Mucosa of rectum (tissue), 2 donors: Measurements from ENCODE around the gene PLEKHA7.

Experiments used
- H3K27ac ChIP-seq, 2 donors: one replicate each; pipeline ENCODE4 v1.7.0; 2013; ENCODE audit warnings: inconsistent platforms in 2 of 2, low read depth in 2 of 2, low read length in 2 of 2
- H3K27me3 ChIP-seq, 2 donors: one replicate each; pipeline ENCODE4 v1.7.0; 2013; ENCODE audit warnings: low read length in 2 of 2; ENCODE audit not compliant: control insufficient read depth in 2 of 2, insufficient read depth in 2 of 2
- H3K36me3 ChIP-seq, 2 donors: one replicate each; pipeline ENCODE4 v1.7.0; 2013; ENCODE audit warnings: low read length in 2 of 2; ENCODE audit not compliant: control insufficient read depth in 2 of 2, insufficient read depth in 2 of 2
- H3K4me1 ChIP-seq, 2 donors: one replicate each; pipeline ENCODE4 v1.7.0; 2013; ENCODE audit warnings: low read length in 2 of 2, mild to moderate bottlenecking in 1 of 2; ENCODE audit not compliant: control insufficient read depth in 2 of 2, insufficient read depth in 2 of 2
- H3K4me3 ChIP-seq, 2 donors: one replicate each; pipeline ENCODE4 v1.7.0; 2013; ENCODE audit warnings: low read length in 2 of 2
- H3K9ac ChIP-seq, 2 donors: one replicate each; pipeline ENCODE4 v1.7.0; 2013; ENCODE audit warnings: low read length in 2 of 2, low read depth in 1 of 2, mild to moderate bottlenecking in 1 of 2
- H3K9me3 ChIP-seq, 2 donors: one replicate each; pipeline ENCODE4 v1.7.0; 2013; ENCODE audit warnings: low read length in 2 of 2; ENCODE audit not compliant: control insufficient read depth in 2 of 2
- donor health status: healthy.
- donor health status: Normal muscosa, but diverticular disease.

Gene PLEKHA7

DNA sequence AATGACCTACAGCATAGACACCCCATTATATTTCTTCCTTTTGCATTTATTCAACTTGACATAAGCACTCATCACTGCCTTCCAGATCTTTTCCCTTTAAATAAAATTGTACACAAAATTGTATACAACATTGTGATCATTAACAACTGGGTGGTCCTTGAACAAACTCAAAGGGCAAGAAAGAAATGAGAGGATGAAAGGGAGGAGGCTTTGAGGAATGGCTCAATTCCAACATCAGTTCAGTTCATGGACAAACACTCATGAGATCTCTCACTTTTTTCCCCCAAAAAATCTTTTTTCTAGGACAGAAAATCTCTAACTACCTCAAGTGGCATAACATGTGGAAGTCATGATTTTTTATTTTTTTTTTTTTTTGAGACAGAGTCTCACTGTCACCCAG, 113.7 kb downstream of the PLEKHA7 start:
- Histone ChIP-seq H3K4me3 (no peak overlapping the region), H3K4me1 (peaks cover 9 to 30% of the 10 kb centered on the region in 2 donors), H3K9me3 (no peaks in the 10 kb centered on the region), H3K36me3 (no peaks in the 10 kb centered on the region), H3K27me3 (no peaks in the 10 kb centered on the region), H3K9ac (no peak overlapping the region), H3K27ac (no peak overlapping the region)

DNA sequence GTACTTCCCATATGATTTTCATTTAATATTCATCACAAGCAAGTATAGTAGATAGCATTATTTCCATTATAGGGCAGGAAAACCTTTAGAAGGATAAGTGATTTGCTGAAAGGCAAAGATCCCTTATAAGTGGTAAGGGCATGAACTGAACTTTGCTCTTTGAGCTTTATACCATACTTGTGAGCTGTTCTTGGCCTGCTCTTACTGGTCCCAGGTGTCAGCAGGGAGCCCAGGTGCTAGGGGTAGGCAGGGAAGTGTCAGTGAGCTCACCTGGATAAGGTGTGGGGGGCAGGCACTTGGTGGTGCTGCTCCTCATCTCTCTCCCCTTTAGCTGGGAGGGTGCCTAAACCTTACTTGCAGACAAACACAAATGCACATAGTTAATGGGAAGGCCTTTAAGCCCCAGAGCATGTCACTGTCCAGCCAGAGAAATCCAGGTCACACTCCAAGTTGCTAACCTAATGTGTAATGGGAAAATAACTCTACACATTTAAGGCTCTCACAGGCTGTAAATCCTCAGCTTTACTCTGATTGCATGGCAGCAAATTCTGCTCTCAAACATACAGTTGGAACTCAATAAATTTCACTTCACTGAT, 114.4 kb downstream of the PLEKHA7 start:
- H3K9me3 ChIP-seq: no peaks in the 10 kb centered on the region
- no peaks in the 10 kb centered on the region for H3K27me3 ChIP-seq
- H3K27ac ChIP-seq: peak overlapping the region in 1 of 2 donors; percentile 40
- H3K36me3 ChIP-seq: no peaks in the 10 kb centered on the region
- no peak overlapping the region for H3K4me3 ChIP-seq
- H3K9ac ChIP-seq: no peak overlapping the region
- peaks cover 9 to 30% of the 10 kb centered on the region in 2 donors for H3K4me1 ChIP-seq

DNA sequence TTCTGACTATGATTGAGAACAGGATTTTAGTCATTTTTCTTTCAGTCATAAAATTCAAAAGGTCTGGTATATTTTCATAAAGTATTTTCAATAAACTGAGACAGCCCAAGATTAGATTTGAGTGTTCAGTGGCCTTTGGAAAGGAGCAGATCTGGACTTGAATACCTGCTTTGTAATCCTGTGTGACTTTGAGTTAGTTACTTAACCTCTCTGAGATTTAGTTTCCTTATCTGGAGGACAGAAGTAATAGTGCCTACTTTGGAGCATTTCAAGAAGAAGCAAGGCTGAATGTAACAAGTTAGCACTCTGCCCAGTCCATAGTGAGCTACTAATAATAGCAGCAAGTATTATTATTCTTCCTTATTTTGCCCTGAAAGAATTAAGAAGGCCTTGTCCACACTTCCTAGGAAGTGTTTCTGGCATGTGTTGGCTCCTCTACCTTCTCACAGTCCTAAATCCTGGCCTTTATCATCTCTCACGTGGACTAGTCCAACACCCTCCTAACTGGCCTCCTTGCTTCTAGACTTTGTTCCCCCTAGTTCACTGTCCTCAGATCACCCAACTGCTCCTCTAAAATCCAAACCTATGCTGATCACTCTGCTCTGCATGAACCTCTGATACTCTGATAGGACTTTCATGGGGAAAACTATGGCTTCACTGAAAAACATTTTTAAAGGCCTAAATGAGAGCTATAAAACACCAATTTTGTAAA, 115.8 kb downstream of the PLEKHA7 start:
- Histone ChIP-seq H3K4me1 (peaks cover 9 to 25% of the 10 kb centered on the region in 2 donors), H3K36me3 (no peaks in the 10 kb centered on the region), H3K4me3 (no peak overlapping the region), H3K27me3 (no peaks in the 10 kb centered on the region), H3K9me3 (no peaks in the 10 kb centered on the region), H3K9ac (no peak overlapping the region), H3K27ac (no peak overlapping the region)

DNA sequence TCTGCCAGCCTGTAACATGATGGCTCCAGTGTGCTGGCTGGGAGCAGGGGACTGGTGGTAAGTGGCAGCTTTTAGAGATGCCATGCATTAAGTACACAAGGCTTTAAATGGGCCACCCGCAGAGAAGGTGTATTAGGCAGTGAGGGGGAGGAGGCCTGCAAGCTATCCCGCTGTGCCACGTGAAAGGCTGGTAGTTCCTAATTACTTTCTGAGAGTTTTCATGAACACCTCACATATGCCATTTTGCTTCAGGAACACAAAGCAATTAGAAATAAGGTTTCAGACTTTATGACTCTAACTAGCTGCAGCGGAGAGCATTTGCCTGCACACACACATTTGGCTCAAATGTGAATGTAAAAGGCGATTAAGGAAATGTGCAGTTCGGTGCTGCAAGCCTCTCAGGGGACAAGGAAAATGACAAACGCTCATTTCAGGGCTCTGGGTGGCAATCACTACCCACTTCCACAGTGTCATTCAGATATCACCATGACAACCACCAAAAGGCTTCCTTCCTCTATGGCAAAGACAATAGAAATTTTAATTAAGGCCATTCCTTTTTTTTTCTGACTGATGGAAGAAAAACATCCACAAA, 116.6 kb downstream of the PLEKHA7 start:
- H3K27ac ChIP-seq: no peak overlapping the region
- H3K4me1 ChIP-seq: peaks cover 5 to 17% of the 10 kb centered on the region in 2 donors
- no peak overlapping the region for H3K4me3 ChIP-seq
- no peaks in the 10 kb centered on the region for H3K36me3 ChIP-seq
- H3K9ac ChIP-seq: no peak overlapping the region
- H3K9me3 ChIP-seq: no peaks in the 10 kb centered on the region
- no peaks in the 10 kb centered on the region for H3K27me3 ChIP-seq

GRCh38 chr11:16896729-16897469, 117.3 kb downstream of the PLEKHA7 start:
- Histone ChIP-seq H3K27me3 (no peaks in the 10 kb centered on the region), H3K9me3 (no peaks in the 10 kb centered on the region), H3K4me3 (no peak overlapping the region), H3K4me1 (peaks cover 5 to 19% of the 10 kb centered on the region in 2 donors), H3K27ac (no peak overlapping the region), H3K36me3 (no peaks in the 10 kb centered on the region), H3K9ac (no peak overlapping the region)

- Histone ChIP-seq H3K9ac (no peak overlapping the region), H3K9me3 (no peaks in the 10 kb centered on the region), H3K27me3 (no peaks in the 10 kb centered on the region), H3K4me3 (no peak overlapping the region), H3K27ac (no peak overlapping the region), H3K36me3 (no peaks in the 10 kb centered on the region), H3K4me1 (peaks cover 5 to 20% of the 10 kb centered on the region in 2 donors)
Measured at GRCh38 chr11:16895306-16895705, 118.9 kb downstream of the PLEKHA7 start.

GRCh38 chr11:16893456-16894066, 120.7 kb downstream of the PLEKHA7 start:
- H3K4me1 ChIP-seq: peaks cover 0 to 10% of the 10 kb centered on the region in 2 donors
- H3K4me3 ChIP-seq: no peak overlapping the region
- no peaks in the 10 kb centered on the region for H3K36me3 ChIP-seq
- H3K9me3 ChIP-seq: no peaks in the 10 kb centered on the region
- no peaks in the 10 kb centered on the region for H3K27me3 ChIP-seq
- no peak overlapping the region for H3K27ac ChIP-seq
- no peak overlapping the region for H3K9ac ChIP-seq

DNA sequence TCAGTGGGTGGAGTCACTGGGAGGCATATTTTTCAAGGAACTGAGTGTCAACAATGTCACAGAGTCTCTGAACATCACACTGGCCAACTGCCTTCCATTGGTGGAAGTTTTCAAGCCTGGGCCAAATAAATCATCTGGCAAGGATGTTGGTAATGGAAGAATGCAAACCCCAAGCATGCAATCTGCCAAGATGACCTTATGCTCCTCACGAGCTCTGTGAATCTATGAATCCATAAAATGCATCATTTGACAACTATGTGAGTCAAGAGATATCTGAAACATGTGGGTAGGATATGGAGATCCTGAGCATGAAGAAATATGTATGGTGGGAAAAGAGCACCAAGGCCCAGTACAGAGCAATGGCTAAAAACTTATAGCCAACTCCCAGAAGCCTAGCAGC, 122.2 kb downstream of the PLEKHA7 start:
- H3K4me3 ChIP-seq: no peak overlapping the region
- no peaks in the 10 kb centered on the region for H3K27me3 ChIP-seq
- H3K27ac ChIP-seq: no peak overlapping the region
- no peaks in the 10 kb centered on the region for H3K9me3 ChIP-seq
- H3K36me3 ChIP-seq: no peaks in the 10 kb centered on the region
- H3K9ac ChIP-seq: no peak overlapping the region
- peaks cover 0 to 8% of the 10 kb centered on the region in 2 donors for H3K4me1 ChIP-seq

- Histone ChIP-seq H3K27me3 (no peaks in the 10 kb centered on the region), H3K9me3 (no peaks in the 10 kb centered on the region), H3K4me1 (peaks cover 0 to 8% of the 10 kb centered on the region in 2 donors), H3K36me3 (no peaks in the 10 kb centered on the region), H3K27ac (no peak overlapping the region), H3K4me3 (no peak overlapping the region), H3K9ac (no peak overlapping the region)
Measured at GRCh38 chr11:16891165-16891564, 123.0 kb downstream of the PLEKHA7 start.
